Fibroblast of lung (primary cell): ENCODE results near the gene ELK3. TPM values are rescaled to one million over a fixed set of nuclear protein-coding genes. Genes with fewer than 3 reads are reported as not detected.

Source experiments
- DNase-seq, 2 donors: peaks; one replicate each; pipeline versions ENCODE4 v3.0.0 to v3.0.0-alpha.2; 2010; ENCODE audit warnings: low read depth in 2 of 2
- H2AFZ ChIP-seq: 2 replicates; pipeline ENCODE4 v1.5.1; 2012; ENCODE audit warnings: low read length, control low read depth, inconsistent platforms
- H3K27ac ChIP-seq: 2 replicates; pipeline ENCODE4 v1.5.1; 2011; ENCODE audit warnings: low read length, control low read depth; ENCODE audit not compliant: insufficient read depth
- H3K27me3 ChIP-seq: 2 replicates; pipeline ENCODE4 v1.5.1; 2011; ENCODE audit warnings: mild to moderate bottlenecking, low read length; ENCODE audit not compliant: control insufficient read depth, insufficient read depth
- H3K36me3 ChIP-seq: 2 replicates; pipeline ENCODE4 v1.5.1; 2011; ENCODE audit warnings: low read length; ENCODE audit not compliant: control insufficient read depth, insufficient read depth
- H3K4me1 ChIP-seq: 2 replicates; pipeline ENCODE4 v1.5.1; 2011; ENCODE audit warnings: low read length; ENCODE audit not compliant: control insufficient read depth, insufficient read depth; ENCODE audit errors: extremely low read depth
- H3K4me2 ChIP-seq: 2 replicates; pipeline ENCODE4 v1.5.1; 2011; ENCODE audit warnings: low read length, control low read depth; ENCODE audit not compliant: insufficient read depth; ENCODE audit errors: extremely low read depth
- H3K4me3 ChIP-seq, 4 experiments: fragments of 200-600 bp in 1 of 4; sonication (generic) in 1 of 4; replicated peaks in 1 of 4; 2 replicates each; pipeline ENCODE4 v1.5.1; 2011 to 2016; ENCODE audit warnings: low read length in 4 of 4, low read depth in 3 of 4, mild to moderate bottlenecking in 3 of 4, control low read depth in 2 of 4, inconsistent platforms in 1 of 4, mixed read lengths in 1 of 4; ENCODE audit not compliant: insufficient read depth in 1 of 4; ENCODE audit errors: control extremely low read depth in 1 of 4
- H3K79me2 ChIP-seq: 2 replicates; pipeline ENCODE4 v1.5.1; 2012; ENCODE audit warnings: mild to moderate bottlenecking, low read length, inconsistent platforms; ENCODE audit not compliant: control insufficient read depth, insufficient read depth
- H3K9ac ChIP-seq: 2 replicates; pipeline ENCODE4 v1.5.1; 2011; ENCODE audit warnings: mild to moderate bottlenecking, low read length, control low read depth; ENCODE audit not compliant: insufficient read depth
- H3K9me3 ChIP-seq: 2 replicates; pipeline ENCODE4 v1.5.1; 2012; ENCODE audit warnings: low read depth, low read length; ENCODE audit not compliant: control insufficient read depth, insufficient read depth
- H4K20me1 ChIP-seq: 2 replicates; pipeline ENCODE4 v1.5.1; 2011; ENCODE audit warnings: low read length; ENCODE audit not compliant: control insufficient read depth, insufficient read depth; ENCODE audit errors: extremely low read depth
- CTCF ChIP-seq, 2 donors: IDR thresholded peaks in 1 of 2; conservative IDR thresholded peaks in 1 of 2; 1 replicate in 1 of 2; 2 replicates in 1 of 2; pipeline ENCODE4 v1.5.1; 2011 to 2012; ENCODE audit warnings: low read length in 2 of 2, control low read depth in 1 of 2, inconsistent platforms in 1 of 2, low read depth in 1 of 2, mild to moderate bottlenecking in 1 of 2
- EZH2 ChIP-seq: IDR thresholded peaks from 2 replicates; pipeline ENCODE4 v1.5.1; 2012; ENCODE audit warnings: low read length, control low read depth, mild to moderate bottlenecking; ENCODE audit errors: missing control alignments
- polyA plus RNA-seq, 2 donors: library from polyadenylated mRNA; depleted of rRNA in 1 of 2; stranded (reverse) in 1 of 2; unstranded in 1 of 2; fragments of >200 nt; gene quantifications; 2 replicates each; pipeline ENCODE4 v1.2.1, GENCODE V29; 2011 to 2012; ENCODE audit warnings: missing spikeins in 1 of 2
- total RNA-seq: library from RNA; depleted of rRNA; stranded (reverse); fragments of >200 nt; gene quantifications from 2 replicates; pipeline ENCODE4 v1.2.1, GENCODE V29; 2014

Gene ELK3
- total and polyA plus RNA-seq, 2 donors (not counting 1 experiment from before 2014, with no cell fraction given): 14.7 to 27.9 TPM

DNA sequence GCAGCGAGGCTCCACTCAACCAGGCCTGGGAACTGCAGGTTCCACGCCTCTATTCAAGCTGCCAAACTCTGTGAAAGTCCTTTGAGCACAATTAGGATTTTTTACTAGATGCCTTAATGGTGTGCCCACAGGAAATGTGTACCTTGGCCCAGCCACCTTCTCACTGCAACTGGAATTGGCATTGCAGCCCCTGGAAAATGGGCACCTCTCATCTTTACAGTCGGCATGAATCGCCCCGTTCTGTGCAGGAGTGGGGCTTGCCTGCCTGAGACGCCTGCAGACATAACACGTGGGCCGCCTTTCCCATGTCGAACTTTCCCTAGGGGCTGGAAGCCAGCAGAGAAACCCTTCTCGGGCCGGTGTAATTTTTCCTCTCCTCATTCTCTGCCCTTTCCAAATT lies 42.0 kb upstream of the ELK3 start:
- Histone ChIP-seq H3K9ac (no peak overlapping the region), H3K4me2 (no peak overlapping the region), H3K9me3 (no peaks in the 10 kb centered on the region), H2AFZ (no peak overlapping the region), H3K27ac (no peak overlapping the region), H3K4me1 (no peaks in the 10 kb centered on the region), H3K4me3 (no peak overlapping the region), H4K20me1 (no peaks in the 10 kb centered on the region), H3K27me3 (no peaks in the 10 kb centered on the region), H3K79me2 (no peaks in the 10 kb centered on the region), H3K36me3 (no peaks in the 10 kb centered on the region)
- TF ChIP-seq CTCF (conservative IDR thresholded peaks at IDR 0.05 in 1 of 2, IDR thresholded peaks at IDR 0.05 in 1 of 2; ENCODE audit: low read depth in 1 of 2, low read length in 2 of 2) (no peak), EZH2 (no peak)
- DNase-seq: no peak

- no peaks in the 10 kb centered on the region for H3K79me2 ChIP-seq
- H3K27me3 ChIP-seq: no peaks in the 10 kb centered on the region
- no peak overlapping the region for H3K4me2 ChIP-seq
- no peaks in the 10 kb centered on the region for H4K20me1 ChIP-seq
- H3K4me1 ChIP-seq: no peaks in the 10 kb centered on the region
- no peaks in the 10 kb centered on the region for H3K9me3 ChIP-seq
- no peak overlapping the region for H3K4me3 ChIP-seq
- no peaks in the 10 kb centered on the region for H3K36me3 ChIP-seq
- no peak for DNase-seq
- no peak for TF ChIP-seq CTCF (conservative IDR thresholded peaks at IDR 0.05 in 1 of 2, IDR thresholded peaks at IDR 0.05 in 1 of 2; ENCODE audit: low read depth in 1 of 2, low read length in 2 of 2)
- no peak for TF ChIP-seq EZH2
- H3K9ac ChIP-seq: no peak overlapping the region
- no peak overlapping the region for H3K27ac ChIP-seq
- no peak overlapping the region for H2AFZ ChIP-seq
These were observed 40.9 kb upstream of the ELK3 start for GRCh38 chr12:96153131-96153725.

DNA sequence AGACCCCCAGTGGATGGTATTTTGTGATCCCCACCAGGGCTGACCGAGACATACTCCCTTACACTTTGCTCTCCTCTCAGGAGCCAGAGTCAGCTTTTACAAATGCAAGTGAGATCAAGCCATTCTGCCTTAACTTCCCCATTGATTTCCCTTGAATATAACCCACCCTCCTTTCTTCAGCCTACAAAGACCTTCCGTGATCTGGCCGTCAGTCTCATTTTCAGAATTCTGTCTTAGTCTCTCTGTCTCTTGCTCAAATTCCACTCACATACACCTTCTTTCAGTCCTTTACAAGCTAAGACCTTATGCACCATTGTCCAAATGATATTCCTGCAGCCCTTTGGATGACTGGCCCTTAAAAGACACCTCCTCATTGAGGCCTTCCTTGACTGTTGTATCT lies 39.0 kb upstream of the ELK3 start:
- Histone ChIP-seq H3K4me2 (no peak overlapping the region), H3K27ac (no peak overlapping the region), H3K27me3 (no peaks in the 10 kb centered on the region), H3K36me3 (no peaks in the 10 kb centered on the region), H4K20me1 (no peaks in the 10 kb centered on the region), H3K9me3 (no peaks in the 10 kb centered on the region), H3K4me3 (no peak overlapping the region), H3K79me2 (no peaks in the 10 kb centered on the region), H3K4me1 (no peaks in the 10 kb centered on the region), H2AFZ (no peak overlapping the region), H3K9ac (no peak overlapping the region)
- TF ChIP-seq CTCF (conservative IDR thresholded peaks at IDR 0.05 in 1 of 2, IDR thresholded peaks at IDR 0.05 in 1 of 2; ENCODE audit: low read depth in 1 of 2, low read length in 2 of 2) (no peak), EZH2 (no peak)
- no peak for DNase-seq
